Suprapubic skin (tissue), 4 donors: ENCODE data around the gene CYB5B. TPM values are rescaled to one million over a fixed set of nuclear protein-coding genes. Genes with fewer than 3 reads are reported as not detected.

Experiments
- DNase-seq, 2 donors: peaks; one replicate each; pipeline ENCODE4 v3.0.0-alpha.2; 2019; ENCODE audit warnings: low spot score in 2 of 2
- H3K27ac ChIP-seq: fragments of 200-600 bp; sonication (generic); one replicate; pipeline ENCODE4 v1.5.1; 2019
- H3K27me3 ChIP-seq: fragments of 200-600 bp; sonication (generic); one replicate; pipeline ENCODE4 v1.5.1; 2019
- H3K36me3 ChIP-seq: fragments of 200-600 bp; sonication (generic); one replicate; pipeline ENCODE4 v1.5.1; 2019
- H3K4me1 ChIP-seq: fragments of 200-600 bp; sonication (generic); one replicate; pipeline ENCODE4 v1.5.1; 2019
- H3K4me3 ChIP-seq: fragments of 200-600 bp; sonication (generic); one replicate; pipeline ENCODE4 v1.5.1; 2019; ENCODE audit warnings: mild to moderate bottlenecking
- H3K9me3 ChIP-seq: fragments of 200-600 bp; sonication (generic); one replicate; pipeline ENCODE4 v1.5.1; 2019
- CTCF ChIP-seq, 2 donors: fragments of 200-600 bp in 1 of 2; fragments of 450-650 bp in 1 of 2; sonication (generic) in 1 of 2; IDR thresholded peaks; one replicate each; pipeline ENCODE4 v1.5.1; 2016 to 2019; ENCODE audit warnings: antibody characterized with exemption in 2 of 2, mild to moderate bottlenecking in 1 of 2, moderate library complexity in 1 of 2
- EP300 ChIP-seq: sonication (generic); formaldehyde crosslinking; IDR thresholded peaks from one replicate; pipeline ENCODE4 v1.6.1; 2017; ENCODE audit warnings: antibody characterized with exemption
- POLR2A ChIP-seq, 2 donors: fragments of 450-650 bp; IDR thresholded peaks; one replicate each; pipeline ENCODE4 v1.6.1; 2017; ENCODE audit warnings: antibody characterized with exemption in 2 of 2, mild to moderate bottlenecking in 2 of 2, moderate library complexity in 2 of 2
- POLR2AphosphoS5 ChIP-seq, 3 donors: sonication (generic); formaldehyde crosslinking; IDR thresholded peaks; one replicate each; pipeline ENCODE4 v1.6.1; 2017; ENCODE audit warnings: antibody characterized with exemption in 3 of 3
- WGBS: methylation state at CpG from one replicate; pipeline ENCODE4 v1.1.5; 2018; 5-methylcytosine and 5-hydroxymethylcytosine counted together
- total RNA-seq, 4 donors: library from RNA; depleted of rRNA; stranded (reverse); fragments of >200 nt; gene quantifications; one replicate each; pipeline ENCODE4 v1.1.0, GENCODE V29; 2016

CYB5B gene
- total RNA-seq, 4 donors from 2014 or later, result 33.2 to 69.1 (median 50.1) TPM

- H3K4me1 ChIP-seq, result peaks cover 20% of the 10 kb centered on the region
- TF ChIP-seq POLR2AphosphoS5 (IDR thresholded peaks at IDR 0.05) (no peak), EP300 (no peak), POLR2A (IDR thresholded peaks at IDR 0.05) (no peak)
- WGBS, result 93% methylated on average over 8 of the region's 8 CpGs
- H3K27ac ChIP-seq, result no peak overlapping the region
- H3K4me3 ChIP-seq, result no peak overlapping the region
- H3K36me3 ChIP-seq, result peaks cover 12% of the 10 kb centered on the region
- no peaks in the 10 kb centered on the region for H3K9me3 ChIP-seq
- no peak for DNase-seq
- H3K27me3 ChIP-seq, result no peaks in the 10 kb centered on the region
Observed at GRCh38 chr16:69467531-69468204, 43.2 kb downstream of the CYB5B start.

GRCh38 chr16:69469807-69470561 is 45.6 kb downstream of the CYB5B start:
- DNase-seq, result no peak
- Histone ChIP-seq H3K4me3 (no peak overlapping the region), H3K27me3 (no peaks in the 10 kb centered on the region), H3K9me3 (no peaks in the 10 kb centered on the region), H3K4me1 (peaks cover 15% of the 10 kb centered on the region), H3K36me3 (no peaks in the 10 kb centered on the region), H3K27ac (no peak overlapping the region)
- TF ChIP-seq POLR2AphosphoS5 (IDR thresholded peaks at IDR 0.05) (no peak), CTCF (IDR thresholded peaks at IDR 0.05) (no peak), POLR2A (IDR thresholded peaks at IDR 0.05) (no peak), EP300 (no peak)
- WGBS, result 63% methylated on average over 4 of the region's 4 CpGs

- H3K27me3 ChIP-seq, result no peaks in the 10 kb centered on the region
- WGBS, result 82% methylated on average over 1 of the region's 1 CpG
- H3K4me3 ChIP-seq, result no peak overlapping the region
- no peak overlapping the region for H3K27ac ChIP-seq
- TF ChIP-seq CTCF (IDR thresholded peaks at IDR 0.05) (no peak), POLR2AphosphoS5 (IDR thresholded peaks at IDR 0.05) (no peak), POLR2A (IDR thresholded peaks at IDR 0.05) (no peak), EP300 (no peak)
- DNase-seq, result no peak
- no peaks in the 10 kb centered on the region for H3K9me3 ChIP-seq
- H3K36me3 ChIP-seq, result no peaks in the 10 kb centered on the region
- peaks cover 4% of the 10 kb centered on the region for H3K4me1 ChIP-seq
Observed at GRCh38 chr16:69471121-69471520, 46.7 kb downstream of the CYB5B start.

GRCh38 chr16:69474408-69474807 is 50.0 kb downstream of the CYB5B start:
- no peak for DNase-seq
- TF ChIP-seq CTCF (IDR thresholded peaks at IDR 0.05), result no peak

GRCh38 chr16:69476920-69477443 is 52.6 kb downstream of the CYB5B start:
- peaks cover 28% of the 10 kb centered on the region for H3K4me1 ChIP-seq
- no peaks in the 10 kb centered on the region for H3K27me3 ChIP-seq
- no peak overlapping the region for H3K27ac ChIP-seq
- TF ChIP-seq POLR2AphosphoS5 (IDR thresholded peaks at IDR 0.05) (no peak), POLR2A (IDR thresholded peaks at IDR 0.05) (no peak), CTCF (IDR thresholded peaks at IDR 0.05) (no peak), EP300 (no peak)
- 18% methylated on average over 1 of the region's 1 CpG for WGBS
- DNase-seq, result no peak
- no peak overlapping the region for H3K4me3 ChIP-seq
- H3K9me3 ChIP-seq, result no peaks in the 10 kb centered on the region
- no peaks in the 10 kb centered on the region for H3K36me3 ChIP-seq

More at GRCh38 chr16:69474408-69474807, 50.0 kb downstream of the CYB5B start:
- H3K36me3 ChIP-seq, result no peaks in the 10 kb centered on the region
- no peaks in the 10 kb centered on the region for H3K9me3 ChIP-seq
- H3K27ac ChIP-seq, result no peak overlapping the region
- no peaks in the 10 kb centered on the region for H3K27me3 ChIP-seq
- peaks cover 12% of the 10 kb centered on the region for H3K4me1 ChIP-seq
- H3K4me3 ChIP-seq, result no peak overlapping the region
